ENCODE data around the gene NCAM1.
A peak's percentile ranks its signal among the peaks of the same experiment; 100 is the strongest.
"Not testable (repeated sequence)": the region's sequence is repeated elsewhere in the genome, so short reads cannot be mapped to it uniquely, and the experiment has no call there.

The NCAM1 gene

GRCh38 chr11:113282898-113283437 lies 321.7 kb downstream of the NCAM1 start:
- no peak for DNase-seq

GRCh38 chr11:113283881-113284280 lies 322.7 kb downstream of the NCAM1 start:
- no peak for DNase-seq

- DNase-seq: no peak
These were observed 324.8 kb downstream of the NCAM1 start for GRCh38 chr11:113286009-113286408.

- no peak for DNase-seq
These were observed 325.6 kb downstream of the NCAM1 start for GRCh38 chr11:113286509-113287497.

- no peak for DNase-seq
These were observed 326.6 kb downstream of the NCAM1 start for GRCh38 chr11:113287801-113288200.

- DNase-seq: no peak
These were observed 327.2 kb downstream of the NCAM1 start for GRCh38 chr11:113288286-113288863.

- peak; percentile 55 for DNase-seq
These were observed 328.4 kb downstream of the NCAM1 start for GRCh38 chr11:113289431-113290187.

- no peak for DNase-seq
These were observed 332.7 kb downstream of the NCAM1 start for GRCh38 chr11:113293936-113294335.

GRCh38 chr11:113295993-113296392 lies 334.8 kb downstream of the NCAM1 start:
- DNase-seq: no peak

GRCh38 chr11:113296447-113297205 lies 335.4 kb downstream of the NCAM1 start:
- DNase-seq: no peak

- not testable (repeated sequence) for DNase-seq
These were observed 337.3 kb downstream of the NCAM1 start for GRCh38 chr11:113298496-113298895.

- no peak for DNase-seq
These were observed 343.7 kb downstream of the NCAM1 start for GRCh38 chr11:113304916-113305315.

GRCh38 chr11:113305440-113306336 lies 344.5 kb downstream of the NCAM1 start:
- peak; percentile 67 for DNase-seq

GRCh38 chr11:113308601-113309000 lies 347.4 kb downstream of the NCAM1 start:
- no peak for DNase-seq

- no peak for DNase-seq
These were observed 350.3 kb downstream of the NCAM1 start for GRCh38 chr11:113311536-113311935.

- DNase-seq: peak; percentile 26
These were observed 352.4 kb downstream of the NCAM1 start for GRCh38 chr11:113313601-113314000.

- no peak for DNase-seq
These were observed 352.8 kb downstream of the NCAM1 start for GRCh38 chr11:113314065-113314388.

GRCh38 chr11:113314389-113315301 lies 353.4 kb downstream of the NCAM1 start, which contains the start of gene TTC12:
TTC12 (plus strand) TSS chr11:113314583; CDS start chr11:113316258, 1,675 bp downstream.
- DNase-seq: peak; percentile 93

- no peak for DNase-seq
These were observed 354.6 kb downstream of the NCAM1 start for GRCh38 chr11:113315811-113316210.

- DNase-seq: no peak
These were observed 355.0 kb downstream of the NCAM1 start for GRCh38 chr11:113316256-113316655.

Measured in NCI-H510A treated with DMSO at 0.1 percent for 48 hours (cell line).